Stimulated activated CD8-positive, alpha-beta memory T cell treated with anti-CD3 and anti-CD28 coated beads, Interleukin-15, amount 100 ng/mL, for 1 hour (primary cell): Measurements from ENCODE around the gene ARSJ.

Source experiments
- DNase-seq: peaks from one replicate; pipeline ENCODE4 v3.0.0-alpha.2; 2020; ENCODE audit warnings: low read depth

Gene ARSJ

DNA sequence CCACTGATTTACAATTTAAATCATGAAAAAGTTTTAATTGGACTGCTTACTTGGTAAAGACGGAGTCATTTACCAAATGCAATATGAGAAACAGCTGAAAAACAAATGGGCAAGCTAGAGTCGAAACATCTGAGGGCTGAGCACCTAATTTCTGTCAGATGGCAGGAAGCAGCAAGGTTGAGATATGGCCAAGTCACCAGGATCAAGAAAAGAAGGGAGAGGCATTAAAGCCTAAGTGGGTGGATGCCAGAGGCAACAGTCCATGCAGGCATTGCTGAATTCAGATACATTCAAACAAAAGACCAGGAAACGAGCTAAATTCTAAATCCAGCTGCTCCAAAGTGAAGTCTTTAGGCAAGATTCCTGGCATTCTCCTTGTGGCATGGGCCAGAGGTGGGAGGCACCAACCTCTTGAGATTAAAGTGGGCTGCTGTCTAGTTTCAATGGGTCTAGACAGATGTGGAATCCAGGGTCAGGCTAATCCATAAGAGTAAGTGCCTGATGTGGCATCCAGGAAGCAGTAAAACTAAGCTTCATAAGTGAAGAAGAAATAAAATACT, 8.0 kb upstream of the ARSJ start:
- DNase-seq = no peak

DNA sequence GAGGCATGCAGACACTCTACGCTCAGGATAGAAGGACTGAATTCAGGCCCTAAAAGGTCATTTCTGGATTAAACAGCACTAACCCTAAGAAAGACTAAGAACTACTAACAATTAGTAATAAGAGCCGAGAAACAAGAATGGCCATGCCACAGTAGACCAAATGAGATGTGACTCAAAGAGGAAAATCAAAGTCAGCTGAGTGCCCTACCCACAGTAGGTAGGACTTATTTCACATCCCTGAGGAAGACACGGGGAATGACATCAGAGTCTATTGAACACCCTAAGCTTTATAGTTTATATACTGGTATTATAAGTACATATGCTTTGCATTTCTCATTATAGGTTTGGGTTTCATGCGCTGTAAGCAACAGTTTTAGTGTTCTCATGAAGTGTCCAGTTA, 2.7 kb upstream of the ARSJ start:
- no peak for DNase-seq

DNA sequence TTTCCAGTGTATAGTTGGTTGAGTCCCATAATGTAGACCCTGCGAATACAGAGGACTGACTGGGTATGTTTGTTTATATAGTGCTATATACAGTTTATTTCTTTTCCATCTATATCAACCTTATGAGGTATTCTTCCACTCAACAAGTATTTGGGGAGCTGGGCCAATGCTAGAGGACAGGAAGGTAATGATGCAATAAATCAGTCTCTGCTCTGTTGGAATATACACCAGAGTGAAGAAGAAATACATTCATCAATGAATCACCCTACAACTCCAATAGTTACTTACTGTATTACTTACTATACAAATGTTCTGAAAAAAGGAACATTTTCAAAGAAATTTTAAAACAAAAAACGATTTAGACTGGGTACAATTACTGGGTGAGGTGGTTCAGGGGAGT, 2.1 kb upstream of the ARSJ start:
- no peak for DNase-seq

DNA sequence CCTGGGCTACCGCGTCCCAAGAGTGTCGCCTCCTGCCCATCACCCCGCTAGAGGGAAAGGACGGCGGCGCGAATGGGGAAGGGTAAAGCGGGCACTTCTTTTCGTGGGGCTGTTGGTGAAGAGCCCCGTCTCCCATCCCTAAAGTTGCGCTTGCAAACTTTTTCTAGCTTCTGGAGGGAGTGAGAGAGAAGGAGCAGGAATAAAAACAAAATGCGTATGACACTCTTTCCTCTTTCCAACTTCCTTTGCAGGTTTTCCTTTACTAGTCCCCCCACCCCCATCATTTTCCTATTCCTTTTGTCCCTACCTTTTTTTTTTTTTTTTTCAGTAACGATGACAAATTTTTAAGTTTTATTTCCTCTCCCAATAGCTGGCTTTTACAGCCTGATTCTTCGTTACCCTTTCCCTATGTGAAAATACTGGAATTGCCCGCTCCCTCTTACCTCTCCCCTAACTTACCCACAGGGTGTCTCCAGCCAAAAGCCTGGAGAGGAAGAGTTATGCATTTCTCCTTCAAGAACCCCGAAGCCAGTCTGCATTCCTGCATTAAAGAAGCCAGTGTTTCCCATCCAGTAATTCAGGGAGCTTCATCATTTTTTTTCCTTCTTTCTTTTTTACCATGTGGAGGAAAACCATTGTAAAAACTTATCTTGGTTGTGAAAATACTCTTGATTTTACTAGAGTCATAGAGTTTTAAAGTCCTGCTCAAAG, 613 bp upstream of the ARSJ start:
- DNase-seq = no peak

DNA sequence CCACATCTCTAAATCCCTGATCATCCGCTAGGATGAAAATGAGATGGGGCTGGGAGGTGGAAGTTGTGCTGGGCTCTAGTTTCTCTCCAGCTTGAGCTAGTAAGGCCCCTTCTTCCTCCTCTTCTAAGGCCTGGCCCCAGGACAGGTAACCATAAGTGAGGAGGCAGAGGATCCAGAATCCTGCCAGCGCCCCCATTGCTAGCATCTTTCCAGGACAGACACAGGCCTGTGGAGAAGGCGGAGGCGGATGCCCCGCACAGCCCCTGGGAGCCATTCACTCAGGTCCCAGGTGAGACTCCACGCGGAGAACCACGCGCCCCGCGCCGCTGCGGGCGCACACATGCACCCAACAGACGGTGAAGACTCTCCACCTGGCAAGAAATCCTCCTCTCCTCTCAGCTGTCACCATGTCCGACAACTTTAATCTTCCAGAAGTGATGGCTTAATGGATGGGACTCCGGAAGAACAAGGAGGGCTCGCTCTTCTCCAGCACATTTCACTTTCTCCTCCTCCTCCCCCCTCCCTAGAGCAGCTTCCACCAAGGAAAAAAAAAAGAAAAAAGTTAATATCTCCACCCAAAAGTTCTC, 793 bp downstream of the ARSJ start:
- DNase-seq = no peak

DNA sequence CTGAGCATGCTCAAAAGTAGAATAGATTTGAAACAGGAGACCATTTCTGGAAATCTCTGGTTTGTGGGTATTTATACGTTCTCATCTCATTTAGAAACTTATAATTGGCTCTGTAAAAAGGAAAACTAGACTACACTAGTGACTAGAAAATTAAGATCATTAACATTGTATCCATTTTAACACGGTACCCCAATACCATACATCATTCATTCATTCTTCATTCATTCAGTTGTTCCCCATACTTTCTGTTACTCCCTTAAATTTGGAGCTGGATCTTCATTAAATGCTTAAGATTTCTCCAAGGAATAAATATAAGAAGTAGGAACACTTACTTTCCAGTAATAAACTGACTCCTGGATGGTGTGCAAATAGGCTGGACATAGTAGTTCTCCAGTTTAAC, 1.3 kb downstream of the ARSJ start:
- DNase-seq = no peak

DNA sequence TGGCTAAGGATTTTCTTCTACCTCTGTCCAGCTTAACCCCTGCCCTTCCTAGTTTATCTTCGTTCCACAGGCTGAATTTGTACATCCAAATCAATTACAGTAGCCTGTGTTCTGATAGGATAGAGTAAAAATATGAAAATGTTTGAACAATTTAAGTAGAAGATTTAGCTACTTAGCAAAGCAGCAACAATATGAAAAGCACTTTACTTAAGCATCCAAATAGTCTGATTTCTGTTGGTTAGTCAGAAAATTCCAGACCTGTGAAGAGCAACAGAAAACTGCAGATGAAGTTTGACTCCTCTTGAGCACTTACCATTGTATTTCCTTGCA, 2.0 kb downstream of the ARSJ start:
- DNase-seq = no peak

DNA sequence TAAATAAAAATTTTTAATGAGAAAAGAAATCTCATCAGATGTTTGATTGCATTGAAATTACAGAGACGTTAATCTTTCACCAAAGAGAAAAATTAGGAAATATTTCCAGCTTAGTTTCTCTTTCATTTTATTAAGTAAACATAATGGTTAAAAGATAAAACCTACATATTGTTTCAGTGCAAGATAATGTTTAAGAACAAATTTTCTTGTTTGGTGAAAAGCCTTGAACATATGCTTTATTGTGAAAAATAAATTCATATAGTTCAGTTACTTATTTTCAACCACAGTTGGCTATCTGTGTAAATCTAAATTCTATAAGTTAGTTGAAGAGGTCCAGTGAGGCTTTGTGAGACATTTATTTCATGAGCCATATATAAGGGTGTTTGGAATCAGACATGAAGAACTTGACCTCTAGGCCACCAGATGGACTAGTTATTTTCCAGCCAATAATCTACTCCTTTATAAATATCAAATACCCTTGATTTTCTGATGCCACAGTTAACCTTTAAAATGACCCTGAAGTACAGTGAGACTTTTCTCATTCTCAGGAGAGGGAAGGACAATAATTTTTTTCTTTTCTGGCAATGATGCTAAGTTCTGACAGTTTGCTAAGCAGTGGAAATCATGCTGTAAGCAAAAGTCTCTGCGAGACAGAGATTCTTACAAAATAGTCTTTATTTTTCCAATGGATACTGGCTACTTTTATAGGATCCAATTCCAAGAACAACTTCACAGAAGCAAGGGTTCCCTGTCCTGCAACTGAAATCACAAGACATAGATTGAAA, 2.5 kb downstream of the ARSJ start:
- DNase-seq = no peak

DNA sequence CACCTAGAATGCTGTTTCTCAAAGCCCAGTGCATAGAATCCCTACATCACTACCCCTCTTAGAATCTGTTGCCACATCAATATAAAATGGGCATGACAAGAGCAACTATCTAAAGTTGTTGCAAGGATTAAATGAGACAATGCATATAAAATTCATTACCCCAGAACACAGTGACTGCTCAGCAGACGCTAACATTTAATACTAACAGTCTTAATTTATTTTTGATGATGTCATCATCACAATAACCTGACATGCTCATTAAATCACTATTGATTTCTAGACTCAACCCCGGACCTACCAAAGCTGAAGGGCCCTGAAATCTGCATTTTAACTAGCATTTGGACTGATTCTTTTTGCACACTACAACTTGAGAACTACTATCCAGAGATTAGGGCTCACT, 3.9 kb downstream of the ARSJ start:
- DNase-seq = no peak

DNA sequence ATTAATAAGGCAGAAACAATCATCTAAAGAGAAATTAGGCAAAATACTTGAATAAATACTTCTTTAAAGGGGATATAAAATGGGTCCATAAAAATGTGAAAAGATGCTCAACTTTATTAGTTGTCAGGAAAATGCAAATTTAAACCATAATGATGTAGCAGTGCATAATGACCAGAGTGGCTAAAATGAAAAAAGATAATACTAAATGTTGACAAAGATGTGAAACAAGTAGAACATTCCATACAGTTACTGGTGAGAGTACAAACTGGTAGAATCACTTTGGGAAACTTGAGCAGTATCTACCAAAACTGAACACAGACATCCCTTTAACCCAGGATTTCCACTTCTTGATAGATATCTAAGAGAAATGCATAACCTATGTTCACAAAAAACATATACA, 5.0 kb downstream of the ARSJ start:
- no peak for DNase-seq

DNA sequence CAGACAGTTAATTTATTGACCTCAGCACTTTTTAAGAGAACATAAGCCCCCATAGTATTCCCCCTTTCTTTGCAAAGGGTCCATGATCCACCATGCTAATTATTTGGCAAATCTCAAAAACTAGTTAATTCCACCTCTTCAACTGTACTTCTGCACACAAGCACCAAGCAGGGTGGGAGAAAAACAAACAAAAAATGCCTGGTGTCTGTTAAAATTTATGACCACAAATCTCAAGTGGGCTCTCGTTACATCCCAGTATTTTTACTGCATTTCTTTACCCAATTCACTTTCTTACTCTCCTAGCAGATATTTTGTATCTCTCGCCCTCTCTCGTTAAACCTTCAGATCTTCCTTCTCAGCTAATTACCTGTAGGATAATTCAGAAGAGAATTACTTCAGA, 6.1 kb downstream of the ARSJ start:
- DNase-seq = no peak

DNA sequence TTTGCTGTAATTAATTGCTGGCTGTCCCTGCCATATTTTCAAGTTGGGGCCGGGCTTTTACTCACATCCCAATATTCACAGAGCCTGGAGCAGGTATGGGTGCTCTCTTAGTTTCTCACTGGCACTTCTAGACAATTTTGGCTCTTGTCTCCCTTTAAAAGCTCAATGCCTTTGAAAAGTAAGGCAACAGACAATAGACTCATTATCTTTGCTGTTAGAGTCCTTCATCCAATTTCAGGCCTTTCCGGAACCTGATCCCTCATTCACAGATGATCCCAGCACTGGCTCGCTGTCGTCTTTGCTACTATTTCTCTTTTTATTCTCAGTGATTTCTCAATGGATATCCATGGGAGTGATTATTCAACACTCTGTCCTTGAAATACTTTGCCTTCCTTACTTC, 6.7 kb downstream of the ARSJ start:
- no peak for DNase-seq

DNA sequence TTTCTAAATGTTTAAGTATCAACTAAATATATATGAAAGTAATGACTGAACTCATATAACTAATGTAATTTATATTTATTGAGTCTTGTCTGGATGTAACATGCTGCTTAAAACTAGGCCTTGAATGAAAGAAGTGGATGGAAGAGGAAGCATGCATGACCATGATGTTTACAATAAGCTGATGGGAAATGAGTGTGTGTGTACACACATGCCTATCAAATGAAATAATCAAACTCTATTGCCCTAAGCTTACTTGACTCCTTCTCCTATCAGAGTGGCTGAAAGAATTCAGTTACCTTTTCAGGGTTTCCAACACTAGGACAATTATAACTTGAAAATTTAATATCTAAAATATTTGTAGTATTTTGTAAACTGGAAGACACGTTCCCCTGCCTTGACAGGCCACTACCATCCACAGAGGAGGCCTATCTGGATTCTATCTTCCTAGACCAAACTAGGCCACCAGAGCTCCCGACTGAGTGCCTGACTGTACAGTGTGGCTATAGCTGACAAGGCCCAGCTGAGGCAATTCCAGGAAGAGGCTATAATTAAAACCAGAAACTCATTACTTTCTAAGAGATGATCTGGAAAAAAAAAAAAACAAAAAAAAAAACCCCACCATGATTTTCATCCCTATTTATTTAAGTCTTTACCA, 7.6 kb downstream of the ARSJ start:
- DNase-seq = no peak

DNA sequence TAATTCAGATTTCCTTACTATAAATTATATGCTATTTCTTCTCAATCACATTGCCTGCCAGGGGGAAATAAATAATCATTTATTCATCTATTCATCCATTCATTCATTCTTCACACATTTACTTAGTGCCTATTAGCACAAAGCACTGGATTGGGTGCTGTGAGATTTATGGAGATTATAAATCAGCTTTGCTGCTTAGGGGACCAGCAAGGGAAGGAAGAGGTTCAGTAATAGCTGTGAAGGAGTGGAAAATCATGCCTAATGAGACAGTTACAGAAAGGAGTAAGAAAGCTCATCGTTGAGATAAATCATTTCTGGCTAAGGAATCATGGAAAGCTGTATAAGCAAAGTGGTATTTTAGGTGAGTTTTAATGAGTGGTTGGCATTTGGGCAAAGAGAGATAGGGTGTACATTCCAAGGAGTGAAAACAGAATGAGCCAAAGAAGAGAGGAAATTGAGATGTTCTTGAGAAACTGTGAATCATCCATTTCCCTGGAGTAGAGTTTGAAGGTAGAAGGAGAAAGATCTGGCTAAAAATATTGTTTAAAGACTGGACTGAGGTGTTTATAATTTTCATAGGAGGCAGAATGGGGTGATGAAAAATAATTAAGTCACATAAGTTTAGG, 9.6 kb downstream of the ARSJ start:
- DNase-seq = no peak

DNA sequence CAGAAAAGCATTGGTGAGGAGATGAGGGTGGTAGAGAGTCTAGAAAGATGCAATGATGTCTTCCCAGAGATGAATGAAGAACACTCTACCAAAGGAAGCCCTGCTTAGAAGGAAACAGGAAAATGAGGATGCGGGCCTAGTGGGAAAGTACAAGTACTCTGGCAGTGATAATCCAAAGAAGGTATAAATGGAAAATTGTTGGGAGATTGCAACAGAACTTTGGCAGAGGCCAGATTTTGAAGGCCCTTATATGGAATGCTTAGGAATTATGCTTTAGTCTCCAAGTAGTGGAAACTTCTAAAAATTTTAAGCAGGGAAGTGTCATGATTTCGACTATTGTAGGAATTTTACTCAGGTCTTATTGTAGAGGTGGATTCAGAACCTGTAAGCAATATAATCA, 11.0 kb downstream of the ARSJ start:
- no peak for DNase-seq

DNA sequence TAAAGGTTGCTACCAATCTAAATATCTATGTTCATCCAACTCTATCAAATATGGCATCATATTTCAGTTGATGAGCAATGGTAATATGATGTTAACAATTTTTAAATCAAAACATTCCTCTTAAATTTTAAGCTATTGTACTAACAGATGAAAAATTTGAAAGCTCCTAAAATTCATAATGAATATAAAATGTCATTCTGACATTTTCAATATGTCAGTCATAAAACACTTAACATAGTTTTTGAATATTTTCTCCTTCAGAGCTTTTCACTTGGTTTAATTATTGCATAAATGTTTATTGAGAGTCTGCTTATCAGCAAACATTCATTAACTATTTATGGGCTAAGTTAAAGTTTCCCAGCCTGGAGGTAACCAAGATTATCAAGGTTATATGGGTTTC, 11.8 kb downstream of the ARSJ start:
- DNase-seq = no peak

DNA sequence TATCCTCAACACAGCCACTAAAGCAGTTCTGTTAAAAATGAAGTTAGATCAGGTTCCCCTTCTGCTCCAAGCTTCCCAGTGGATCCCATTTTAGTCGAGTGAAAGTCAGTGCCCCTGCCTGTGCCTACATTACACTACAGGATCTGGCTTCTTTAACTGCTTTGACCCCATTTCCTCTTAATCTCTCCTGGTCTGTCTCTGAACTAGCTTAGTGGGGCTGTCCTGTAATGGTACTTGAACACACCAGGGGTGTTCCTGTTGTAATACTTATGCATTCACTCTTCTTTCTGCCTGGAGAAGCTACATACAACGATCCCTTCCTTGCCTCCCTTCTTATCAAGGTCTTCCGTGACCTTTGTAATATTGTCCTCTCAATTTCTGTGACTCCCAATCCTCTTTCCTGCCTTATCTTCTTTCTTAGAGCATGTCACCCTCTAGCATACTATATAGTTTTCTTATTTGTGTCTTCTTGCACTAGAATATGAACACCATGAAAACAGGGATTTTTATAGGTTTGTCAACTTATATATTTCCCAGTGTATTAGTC, 16.7 kb downstream of the ARSJ start:
- no peak for DNase-seq

DNA sequence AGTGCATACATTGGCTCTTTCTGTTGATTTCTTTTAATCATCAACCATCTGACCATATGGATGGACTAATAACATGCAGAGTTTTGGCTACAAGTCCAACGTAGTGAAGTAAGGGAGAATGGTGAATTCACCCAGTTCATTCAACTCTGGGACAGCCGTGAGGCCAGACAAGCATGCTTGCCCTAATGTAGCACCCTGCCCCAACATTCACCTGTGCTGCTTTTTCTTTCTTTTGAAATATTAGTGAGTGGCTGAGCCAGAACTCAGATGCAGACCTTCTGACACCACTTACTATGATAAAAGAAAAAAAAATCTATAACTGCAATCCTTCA, 17.5 kb downstream of the ARSJ start:
- no peak for DNase-seq

DNA sequence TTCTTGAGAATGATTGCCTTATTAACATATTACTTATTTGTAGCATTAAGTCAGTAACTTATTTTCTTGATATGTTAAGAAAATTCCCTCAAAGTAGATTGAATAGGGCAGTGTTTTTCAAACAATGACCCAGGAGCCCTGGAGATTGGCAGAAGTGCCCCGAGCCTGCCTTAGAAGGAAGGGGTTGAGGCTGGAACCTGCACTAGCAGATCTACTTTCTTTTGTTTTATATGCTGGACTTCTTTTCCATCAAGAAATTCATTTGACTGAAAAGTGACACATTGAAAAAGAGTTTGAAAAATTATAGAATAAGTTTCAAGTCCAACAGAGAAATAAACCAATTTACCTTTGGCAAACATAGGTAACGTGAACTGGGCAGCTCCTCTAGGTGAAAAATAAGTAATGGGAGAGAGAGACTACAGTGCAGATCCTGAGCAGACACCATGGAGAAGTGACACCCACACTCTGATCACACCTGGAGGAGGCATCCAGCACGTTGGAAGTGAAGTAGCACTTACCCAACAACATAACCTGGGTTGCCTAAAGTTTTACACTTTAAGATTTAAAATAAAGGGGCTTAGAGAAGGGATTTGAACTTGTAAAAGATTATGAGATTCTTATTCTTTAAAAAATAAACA, 18.6 kb downstream of the ARSJ start:
- no peak for DNase-seq

DNA sequence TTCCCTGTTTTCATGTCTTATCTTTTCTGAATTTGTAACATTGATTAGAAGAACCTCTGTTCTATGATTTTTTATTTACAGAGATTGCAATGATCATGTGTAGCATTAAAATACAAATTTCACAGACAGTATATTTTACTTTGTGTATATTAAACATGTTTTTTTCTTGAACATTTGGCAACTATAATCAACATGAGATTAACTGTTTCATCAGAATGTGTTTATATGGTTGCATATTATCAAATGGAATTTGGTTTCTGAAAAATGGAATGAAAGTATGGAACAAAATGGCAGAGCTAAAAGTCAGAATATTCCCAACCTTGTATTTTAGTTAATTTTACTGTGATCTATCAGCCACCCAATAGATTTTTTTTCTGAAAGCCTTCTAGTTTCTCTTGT, 19.9 kb downstream of the ARSJ start:
- DNase-seq = no peak

DNA sequence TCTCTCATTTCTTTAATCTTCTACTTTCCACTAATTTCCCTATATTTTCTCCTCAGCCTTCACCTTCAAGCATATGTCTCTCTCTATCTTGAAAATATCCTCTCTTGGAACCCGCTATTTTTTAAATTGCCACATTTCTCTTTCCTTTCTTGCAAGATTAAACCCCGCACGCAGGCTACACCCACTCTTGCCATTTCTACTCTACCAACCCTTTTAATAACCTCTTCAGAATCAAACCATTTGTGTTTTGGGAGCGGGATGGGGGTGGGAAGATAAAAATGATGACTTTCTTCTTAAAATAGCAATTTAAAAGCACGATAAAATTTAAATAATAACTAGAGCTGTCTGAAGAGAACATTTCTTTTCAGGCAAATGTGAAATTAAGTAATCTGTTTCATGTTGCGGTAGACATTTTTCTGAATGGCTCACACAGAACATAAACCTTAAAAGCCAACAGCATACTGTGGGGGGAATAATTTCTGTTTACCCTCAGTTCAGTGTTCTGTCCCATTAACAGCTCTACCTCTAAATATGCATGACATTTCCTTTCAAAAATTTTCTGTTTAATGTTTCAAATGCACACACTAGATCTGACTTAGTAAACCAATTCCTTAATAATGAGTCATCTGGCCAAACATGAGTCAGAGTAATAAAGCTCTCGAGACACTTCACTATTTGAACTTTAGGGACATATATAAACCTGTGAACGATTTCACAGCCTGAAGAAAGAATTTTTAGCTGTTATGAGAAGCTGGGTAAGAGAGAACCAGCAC, 20.5 kb downstream of the ARSJ start:
- DNase-seq = no peak
